KOPT-K1 (cell line): ENCODE measurements around the gene NOC3L.

ENCODE experiments used
- H3K27ac ChIP-seq: fragments of 200-600 bp; sonication (generic); 2 replicates; pipeline ENCODE4 v1.5.1; 2016; ENCODE audit warnings: antibody characterized with exemption, mild to moderate bottlenecking, low read depth, low read length; ENCODE audit not compliant: poor library complexity, severe bottlenecking
- H3K36me3 ChIP-seq: fragments of 200-600 bp; sonication (generic); 2 replicates; pipeline ENCODE4 v1.5.1; 2017; ENCODE audit warnings: antibody characterized with exemption, mild to moderate bottlenecking, low read length, moderate library complexity; ENCODE audit not compliant: insufficient read depth
- H3K9me3 ChIP-seq: fragments of 200-600 bp; sonication (generic); 2 replicates; pipeline ENCODE4 v1.5.1; 2017; ENCODE audit warnings: antibody characterized with exemption, low read length, mild to moderate bottlenecking; ENCODE audit not compliant: insufficient read depth, poor library complexity, severe bottlenecking

Gene NOC3L

DNA sequence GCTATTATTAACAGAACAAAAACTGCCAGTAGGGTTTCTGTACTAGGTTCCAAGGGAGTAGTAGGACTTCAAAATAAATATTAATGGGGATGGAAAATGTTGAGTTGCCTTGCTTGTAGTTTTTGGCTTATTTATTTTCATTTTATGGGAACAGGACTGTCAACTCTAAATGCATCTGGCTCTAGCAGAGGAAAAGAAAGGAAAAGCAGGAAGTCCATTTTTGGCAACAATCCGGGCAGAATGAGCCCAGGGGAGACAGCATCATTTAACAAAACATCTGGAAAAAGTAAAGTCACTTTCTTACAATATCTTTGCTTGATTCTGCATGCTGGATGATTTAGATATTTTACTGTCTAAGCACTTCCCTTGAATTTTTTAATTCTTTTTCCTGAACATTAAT, 69.4 kb downstream of the NOC3L start:
- Histone ChIP-seq H3K9me3 (no peaks in the 10 kb centered on the region), H3K36me3 (no peaks in the 10 kb centered on the region), H3K27ac (no peak overlapping the region)

DNA sequence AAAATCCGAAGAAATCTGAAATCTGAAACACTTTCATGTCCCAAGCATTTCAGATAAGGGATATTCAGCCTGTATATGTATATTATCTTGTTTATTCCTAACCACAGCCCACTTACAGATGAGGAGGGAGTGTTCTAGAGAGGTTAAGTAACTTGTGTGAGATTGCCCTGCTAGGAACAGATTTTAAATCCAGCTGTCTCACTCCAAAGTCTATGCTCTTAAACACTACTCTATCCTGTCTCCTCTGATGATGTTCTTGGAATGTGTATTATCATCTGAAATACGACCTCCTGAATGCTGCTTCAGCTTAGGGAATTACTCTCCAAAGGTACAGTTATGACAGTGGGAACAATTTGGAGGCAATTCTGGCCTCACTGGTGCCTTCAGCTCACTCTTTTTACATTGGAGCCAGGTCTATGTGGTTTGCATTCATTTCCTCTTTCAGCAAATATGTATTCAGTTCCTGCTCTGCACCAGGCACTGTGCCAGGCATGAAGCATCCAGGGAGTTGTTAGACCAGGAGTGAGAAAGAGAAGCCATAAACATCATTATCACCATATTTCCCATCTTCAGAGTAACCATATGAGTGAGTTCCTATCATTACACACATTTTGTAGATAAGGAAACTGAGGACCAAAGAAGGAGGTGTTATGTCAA, 70.2 kb downstream of the NOC3L start:
- no peak overlapping the region for H3K27ac ChIP-seq
- H3K36me3 ChIP-seq, result no peaks in the 10 kb centered on the region
- no peaks in the 10 kb centered on the region for H3K9me3 ChIP-seq

DNA sequence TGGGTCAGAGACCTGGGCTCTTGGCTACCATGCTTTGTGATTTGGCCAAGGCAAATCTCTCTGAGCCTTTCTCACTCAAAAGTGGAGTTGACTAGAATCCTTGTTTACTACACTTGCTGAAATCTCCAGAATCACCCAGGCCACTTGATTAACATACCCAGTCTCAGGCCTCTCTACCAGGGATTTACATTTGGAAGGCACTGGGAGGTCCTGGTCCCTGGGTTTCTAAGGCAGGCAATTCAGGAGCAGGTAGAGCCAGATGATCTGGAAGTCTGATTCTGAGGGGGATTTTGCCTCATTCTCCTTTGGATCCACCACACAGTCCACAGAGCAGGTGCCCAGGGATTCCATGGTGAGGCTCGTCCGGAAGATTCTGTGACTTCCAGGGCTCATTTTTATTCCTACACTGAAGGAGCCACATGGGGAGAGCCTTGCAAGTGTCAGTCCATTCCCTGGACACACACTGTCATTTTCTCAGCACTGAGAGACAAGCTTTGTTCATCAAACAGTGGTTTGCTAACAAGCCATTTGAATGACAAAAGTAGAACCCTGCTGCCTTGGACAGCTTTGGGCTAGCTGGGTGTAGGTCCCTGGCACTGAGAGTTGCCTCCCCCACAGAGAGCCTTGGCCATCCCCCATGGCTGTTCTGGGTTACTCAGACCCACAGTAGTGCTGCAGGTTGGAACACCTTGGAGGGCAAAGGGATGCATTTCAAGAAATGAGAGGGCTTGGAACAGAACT, 74.2 kb downstream of the NOC3L start:
- Histone ChIP-seq H3K27ac (no peak overlapping the region), H3K9me3 (no peaks in the 10 kb centered on the region), H3K36me3 (no peaks in the 10 kb centered on the region)

DNA sequence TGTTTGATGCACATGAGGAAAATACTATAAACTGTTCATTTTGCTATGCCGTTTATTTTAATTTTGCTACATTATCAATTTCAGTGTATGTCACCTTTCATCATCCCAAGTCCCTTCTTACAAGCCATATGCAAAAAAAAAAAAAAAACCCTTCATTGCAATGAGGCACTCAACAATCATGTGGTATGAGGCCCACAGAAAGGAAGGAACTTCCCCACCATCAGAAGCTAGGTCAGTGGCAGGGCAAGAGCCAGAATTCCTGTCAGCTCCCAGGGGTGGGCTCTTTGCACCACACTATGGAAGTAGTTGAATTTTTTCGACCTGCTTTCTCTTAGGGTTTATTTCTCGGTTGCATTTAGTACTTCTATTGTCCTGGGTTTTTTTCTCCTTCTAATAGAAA, 75.4 kb downstream of the NOC3L start:
- Histone ChIP-seq H3K9me3 (no peaks in the 10 kb centered on the region), H3K27ac (no peak overlapping the region), H3K36me3 (no peaks in the 10 kb centered on the region)

DNA sequence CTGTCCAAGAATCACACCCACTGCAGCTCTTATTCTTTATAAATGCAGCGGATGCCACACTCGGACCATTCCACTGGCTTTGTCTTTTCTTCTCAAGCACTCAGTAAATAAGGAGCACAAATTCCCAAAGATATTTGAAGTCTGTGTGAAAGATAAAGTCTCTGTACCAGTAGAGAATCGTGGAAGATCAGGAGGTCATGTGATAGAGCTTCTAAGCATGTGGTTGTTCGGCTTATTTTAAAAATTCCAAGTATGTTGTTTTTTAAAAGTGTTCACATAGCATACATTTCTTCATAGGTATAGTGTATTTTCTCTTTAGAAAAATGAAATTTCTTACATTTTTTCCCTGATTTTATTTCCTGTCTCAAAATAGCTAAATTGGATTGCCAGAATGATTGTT, 75.8 kb downstream of the NOC3L start:
- Histone ChIP-seq H3K36me3 (no peaks in the 10 kb centered on the region), H3K9me3 (no peaks in the 10 kb centered on the region), H3K27ac (no peak overlapping the region)

DNA sequence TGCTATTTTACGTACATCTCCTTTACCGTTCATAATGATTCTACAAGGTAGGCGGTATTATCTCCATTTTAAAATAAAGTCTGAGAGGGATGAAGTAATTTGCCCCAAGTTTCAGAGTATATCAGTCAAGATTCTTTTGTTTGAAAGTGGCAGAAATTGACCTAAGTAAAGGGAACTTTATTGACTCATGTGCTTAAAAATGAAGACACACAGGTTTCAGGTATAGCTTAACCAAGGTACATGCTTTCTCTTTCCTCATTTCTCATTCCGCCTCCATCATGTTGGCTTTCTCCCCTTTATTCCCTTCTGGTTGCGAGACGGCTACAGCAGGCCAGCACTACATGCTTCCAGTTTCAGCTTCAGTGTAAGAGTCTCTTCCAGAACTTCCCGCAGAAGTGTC, 77.5 kb downstream of the NOC3L start:
- Histone ChIP-seq H3K9me3 (no peaks in the 10 kb centered on the region), H3K36me3 (no peaks in the 10 kb centered on the region), H3K27ac (no peak overlapping the region)
